GM12873 (cell line): Measurements from ENCODE around the gene MTMR8.

Experiments used
- CTCF ChIP-seq: IDR thresholded peaks from 2 replicates; pipeline ENCODE4 v1.5.1; 2012; ENCODE audit warnings: low read depth, mild to moderate bottlenecking, moderate library complexity, low read length, control low read depth; ENCODE audit not compliant: insufficient read depth; ENCODE audit errors: missing control alignments

The MTMR8 gene

GRCh38 chrX:64306712-64307111 is 88.5 kb downstream of the MTMR8 start:
- TF ChIP-seq CTCF, result no peak

GRCh38 chrX:64291123-64291522 is 104.1 kb downstream of the MTMR8 start:
- TF ChIP-seq CTCF, result no peak

- TF ChIP-seq CTCF, result no peak
These were observed 130.0 kb downstream of the MTMR8 start for GRCh38 chrX:64265265-64265664.

GRCh38 chrX:64230123-64230970 is 164.9 kb downstream of the MTMR8 start, which contains the start of gene ASB12:
ASB12 (minus strand) TSS chrX:64230607; CDS start chrX:64225650, 4,957 bp downstream.
- TF ChIP-seq CTCF, result peak; percentile 4

- TF ChIP-seq CTCF, result no peak
These were observed 166.1 kb downstream of the MTMR8 start for GRCh38 chrX:64229154-64229553.
